ENCODE results near the gene ATL3. TPM values are rescaled to one million over a fixed set of nuclear protein-coding genes. Genes with fewer than 3 reads are reported as not detected.

ATL3 gene
- total RNA-seq, 4 donors from 2014 or later = 10.2 to 16.5 (median 12.4) TPM

DNA sequence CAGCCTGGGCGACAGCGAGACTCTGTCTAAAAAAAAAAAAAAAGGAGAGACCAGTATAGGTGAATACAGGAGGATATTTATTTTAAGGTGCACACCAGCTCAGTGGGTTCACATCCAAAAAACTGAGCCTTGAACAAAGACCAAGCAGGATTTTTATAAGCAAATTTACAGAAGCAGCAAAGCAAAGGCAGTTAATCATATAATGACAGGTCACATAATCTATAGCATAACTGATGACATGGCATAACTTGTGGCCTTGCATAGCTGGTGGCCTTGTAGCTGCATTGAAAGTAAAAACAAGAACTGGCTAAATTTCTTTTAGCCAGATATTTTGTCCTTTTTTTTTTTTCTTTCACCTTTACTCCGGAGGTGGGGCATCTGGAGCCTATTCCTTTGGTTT is 54.2 kb downstream of the ATL3 start:
- H3K36me3 ChIP-seq = no peaks in the 10 kb centered on the region
- intact Hi-C loops (cut with DNase I; ENCODE audit: low total_unique reads) = no loop called here
- DNase-seq (no peak), ATAC-seq (no peak)
- H3K27me3 ChIP-seq = no peaks in the 10 kb centered on the region
- no peak overlapping the region for H3K27ac ChIP-seq
- no peak overlapping the region for H3K4me3 ChIP-seq
- no peaks in the 10 kb centered on the region for H3K9me3 ChIP-seq
- TF ChIP-seq POLR2A (IDR thresholded peaks at IDR 0.05) (no peak), CTCF (IDR thresholded peaks at IDR 0.05 in 4 of 5, conservative IDR thresholded peaks at IDR 0.05 in 1 of 5) (no peak)
- peaks cover 11 to 15% of the 10 kb centered on the region in 2 donors for H3K4me1 ChIP-seq
- in situ Hi-C loops (cut with MboI; ENCODE audit: low sequenced_read_pairs in 4 of 4) = no loop called here

DNA sequence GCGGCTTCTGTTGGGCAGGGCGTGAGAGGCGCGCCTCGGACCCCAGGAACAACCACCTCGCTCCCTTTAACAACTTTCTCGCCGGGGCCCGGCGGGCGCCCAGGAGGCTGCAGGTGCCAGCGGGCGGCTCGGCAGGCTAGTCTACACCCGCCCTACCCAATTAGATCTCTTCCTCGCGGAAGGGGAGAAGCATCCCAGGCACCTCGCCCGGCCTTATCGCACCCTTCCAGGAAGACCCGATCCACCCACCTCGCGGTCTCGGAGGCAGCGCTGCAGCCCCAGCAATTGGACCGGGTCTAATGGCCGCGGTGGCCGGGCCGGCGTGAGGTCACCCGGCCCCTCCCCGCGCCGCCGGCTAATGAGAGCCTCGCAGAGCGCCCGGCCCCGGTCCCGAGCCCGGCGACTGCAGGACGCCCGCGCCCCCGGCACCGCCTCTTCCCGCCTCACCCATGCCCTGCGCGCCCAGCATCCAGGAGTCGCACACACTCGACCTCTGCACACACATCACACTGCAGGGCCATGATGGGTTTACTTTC is 57.0 kb downstream of the ATL3 start, which contains the start of gene PLAAT3:
Gene PLAAT3, minus strand, starts transcription at position 298 of the 536 bp plus-strand sequence. CDS start 419 bp downstream, outside the sequence.
- peak within 1 kb of the TSS; percentile 85 to 99 (median 94) for H3K27ac ChIP-seq
- H3K4me1 ChIP-seq = peaks cover 37 to 41% of the 10 kb centered on the region in 2 donors
- H3K36me3 ChIP-seq = no peaks in the 10 kb centered on the region
- no peaks in the 10 kb centered on the region for H3K27me3 ChIP-seq
- TF ChIP-seq POLR2A (IDR thresholded peaks at IDR 0.05) (peak; percentile 82 to 84), CTCF (IDR thresholded peaks at IDR 0.05 in 4 of 5, conservative IDR thresholded peaks at IDR 0.05 in 1 of 5) (no peak)
- H3K9me3 ChIP-seq = no peaks in the 10 kb centered on the region
- peak; percentile 63 to 76 for DNase-seq
- peak; percentile 75 for ATAC-seq
- in situ Hi-C loops (cut with MboI; ENCODE audit: low sequenced_read_pairs in 4 of 4) (no loop called here), intact Hi-C loops (cut with DNase I; ENCODE audit: low total_unique reads) (no loop called here)
- H3K4me3 ChIP-seq = peak within 1 kb of the TSS; percentile 65 to 95 (median 86)

- Histone ChIP-seq H3K36me3 (no peaks in the 10 kb centered on the region), H3K9me3 (no peaks in the 10 kb centered on the region), H3K27ac (peak overlapping the region; percentile 85 to 99 (median 94)), H3K27me3 (no peaks in the 10 kb centered on the region), H3K4me1 (peaks cover 43 to 46% of the 10 kb centered on the region in 2 donors), H3K4me3 (peak overlapping the region; percentile 65 to 95 (median 86))
- in situ Hi-C loops (cut with MboI; ENCODE audit: low sequenced_read_pairs in 4 of 4) = no loop called here
- TF ChIP-seq POLR2A (IDR thresholded peaks at IDR 0.05) (peak; percentile 24 to 37), CTCF (IDR thresholded peaks at IDR 0.05 in 4 of 5, conservative IDR thresholded peaks at IDR 0.05 in 1 of 5) (no peak)
- intact Hi-C loops (cut with DNase I; ENCODE audit: low total_unique reads) = loop anchor here (1.0 to 2.0 kb wide), 3 partner anchors 57 to 103 kb away; partner anchors contain the start of genes ATL3 and PLAAT4
- peak; percentile 57 to 78 for DNase-seq
- peak; percentile 73 to 76 for ATAC-seq
These were observed 57.5 kb downstream of the ATL3 start for GRCh38 chr11:63613517-63614135.

DNA sequence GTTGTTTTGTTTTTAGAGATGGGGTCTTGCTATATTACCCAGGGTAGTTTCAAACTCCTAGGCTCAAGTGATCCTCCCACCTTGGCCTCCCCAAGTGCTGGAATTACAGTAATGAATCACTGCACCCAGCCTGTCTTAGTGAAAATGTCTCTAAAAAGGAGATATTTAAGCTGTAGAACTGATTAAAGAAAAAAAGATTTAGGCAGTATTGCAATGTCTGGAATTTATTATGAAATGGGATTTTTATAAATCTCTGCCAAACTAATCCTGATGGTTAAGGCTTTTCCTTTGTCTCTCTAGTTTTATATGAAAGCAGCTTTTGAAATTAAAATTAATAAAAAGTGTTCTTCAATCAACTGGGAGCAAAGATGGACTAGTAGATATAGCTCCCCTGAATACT is 59.0 kb downstream of the ATL3 start:
- peak overlapping the region; percentile 85 to 99 (median 94) for H3K27ac ChIP-seq
- TF ChIP-seq CTCF (IDR thresholded peaks at IDR 0.05 in 4 of 5, conservative IDR thresholded peaks at IDR 0.05 in 1 of 5) = no peak
- TF ChIP-seq POLR2A (IDR thresholded peaks at IDR 0.05) = no peak
- H3K4me3 ChIP-seq = peak overlapping the region in 1 of 4 donors; percentile 65
- no peak for DNase-seq
- no peak for ATAC-seq
- H3K9me3 ChIP-seq = no peaks in the 10 kb centered on the region
- H3K36me3 ChIP-seq = no peaks in the 10 kb centered on the region
- no peaks in the 10 kb centered on the region for H3K27me3 ChIP-seq
- in situ Hi-C loops (cut with MboI; ENCODE audit: low sequenced_read_pairs in 4 of 4) (no loop called here), intact Hi-C loops (cut with DNase I; ENCODE audit: low total_unique reads) (loop anchor here (2.0 kb wide), 2 partner anchors 59 to 75 kb away; partner anchors contain the start of genes ATL3 and PLAAT4)
- peaks cover 46% of the 10 kb centered on the region in 2 donors for H3K4me1 ChIP-seq

Measured in gastrocnemius medialis (tissue), 4 donors.